ENCODE measurements around the gene QRICH1.

QRICH1 gene

DNA sequence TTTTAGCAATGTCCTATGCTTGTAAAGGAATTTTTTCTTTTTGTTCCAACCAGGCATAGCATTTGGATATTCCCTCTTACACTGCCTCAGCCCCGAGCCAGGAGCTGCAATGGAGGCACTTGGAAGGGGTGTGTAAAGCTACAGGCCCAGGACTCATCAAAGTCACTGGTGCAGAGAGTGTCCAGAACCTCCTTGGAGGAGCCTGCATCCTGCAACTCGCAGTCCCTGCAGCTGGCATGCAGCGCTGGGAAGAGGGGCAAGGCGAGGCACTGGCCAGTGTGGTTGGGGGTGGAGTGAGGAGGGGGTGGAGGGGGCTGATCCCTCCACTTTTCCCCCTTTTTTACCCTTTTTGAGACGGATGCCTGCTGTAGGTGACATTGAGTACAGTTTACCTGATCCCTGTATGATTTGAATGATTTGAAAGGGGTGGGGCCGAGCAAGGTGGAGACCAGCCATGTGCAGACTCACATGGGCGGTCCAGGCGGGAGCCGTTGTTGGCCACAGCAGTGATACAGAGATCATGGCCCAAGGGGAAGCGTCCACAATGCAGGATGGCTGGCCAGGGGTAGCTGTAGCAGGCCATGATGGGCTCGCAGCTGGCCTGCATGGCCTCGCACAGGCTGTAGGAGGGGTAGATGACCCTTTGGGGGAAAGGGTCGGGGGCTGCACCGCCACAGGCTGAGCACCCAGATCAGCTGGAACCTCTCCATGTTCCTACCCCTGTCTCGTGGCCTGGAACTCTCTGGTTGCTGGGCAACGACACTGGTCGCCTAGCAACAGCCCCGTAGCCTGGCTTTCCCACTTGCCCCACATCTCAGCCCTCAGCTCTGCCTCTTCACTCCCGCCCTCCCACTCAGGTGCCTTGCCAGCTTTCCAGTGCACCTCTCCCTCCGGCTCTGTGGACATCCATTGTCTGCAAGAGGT is 95.9 kb downstream of the QRICH1 start:
- DNase-seq (ENCODE audit: low read depth) = no peak

DNA sequence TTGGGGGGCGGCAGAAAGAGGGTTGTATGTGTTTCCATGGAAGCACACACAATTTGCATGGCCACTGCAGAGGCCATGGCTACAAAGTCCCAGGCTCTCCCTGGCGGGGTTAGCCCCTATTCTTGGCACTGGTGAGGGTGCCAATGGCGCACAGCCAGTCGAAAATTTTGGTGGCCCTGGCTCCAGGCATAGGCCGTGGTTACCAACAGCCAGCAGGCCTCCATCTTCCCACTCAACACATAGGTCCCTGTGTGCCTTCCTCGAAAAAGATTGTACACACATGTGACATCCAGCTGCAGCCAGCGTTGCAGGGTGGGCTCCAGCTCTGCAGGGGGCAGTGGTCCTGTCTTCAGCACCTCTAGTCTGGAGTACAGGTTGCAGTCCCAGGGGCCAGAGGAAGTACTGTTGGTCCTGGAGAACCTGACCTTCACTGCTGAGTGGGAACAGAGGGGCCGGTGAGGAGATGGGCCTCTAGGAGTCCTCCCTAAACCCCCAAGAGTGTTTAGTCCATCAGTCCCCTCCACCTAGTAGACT is 96.7 kb downstream of the QRICH1 start:
- no peak for DNase-seq (ENCODE audit: low read depth)

DNA sequence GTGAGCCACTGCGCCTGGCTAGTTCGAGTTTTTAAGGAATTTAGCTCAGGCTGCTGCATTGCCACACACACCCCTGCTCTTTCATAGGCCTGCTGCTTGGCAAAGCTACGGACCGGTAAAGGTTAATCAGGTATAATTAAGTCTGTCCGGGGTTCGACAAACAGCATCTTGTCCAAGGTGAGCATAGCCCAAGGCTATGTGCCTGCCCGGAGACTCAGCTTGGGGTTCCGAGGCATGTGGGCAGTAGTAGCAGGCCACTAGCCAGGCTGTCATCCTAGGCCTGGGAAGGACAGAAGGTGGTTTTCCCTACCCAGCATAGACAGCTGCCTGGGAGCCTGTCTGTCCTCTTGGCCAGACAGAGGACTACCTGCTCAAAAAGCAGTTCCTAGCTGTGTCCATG is 97.2 kb downstream of the QRICH1 start:
- DNase-seq (ENCODE audit: low read depth) = no peak

DNA sequence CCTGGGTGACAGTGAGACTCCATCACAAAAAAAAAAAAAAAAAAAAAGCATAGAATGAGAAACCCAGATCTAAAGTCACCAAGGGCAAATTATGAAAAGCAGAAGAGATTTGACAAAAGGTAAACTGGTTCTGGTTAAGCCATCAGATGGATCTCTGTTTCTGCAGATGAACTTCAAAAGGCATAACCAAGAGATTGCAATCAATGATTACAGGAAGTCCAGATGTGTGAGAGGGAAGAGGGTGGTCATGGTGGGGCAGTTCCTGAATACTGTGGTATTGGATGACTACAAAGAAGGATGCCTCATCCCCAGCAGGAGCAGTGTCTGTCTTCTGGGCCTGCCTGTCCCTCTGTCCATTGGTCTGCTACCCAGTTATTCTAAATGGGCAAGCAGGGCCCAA is 100.0 kb downstream of the QRICH1 start:
- no peak for DNase-seq (ENCODE audit: low read depth)

DNA sequence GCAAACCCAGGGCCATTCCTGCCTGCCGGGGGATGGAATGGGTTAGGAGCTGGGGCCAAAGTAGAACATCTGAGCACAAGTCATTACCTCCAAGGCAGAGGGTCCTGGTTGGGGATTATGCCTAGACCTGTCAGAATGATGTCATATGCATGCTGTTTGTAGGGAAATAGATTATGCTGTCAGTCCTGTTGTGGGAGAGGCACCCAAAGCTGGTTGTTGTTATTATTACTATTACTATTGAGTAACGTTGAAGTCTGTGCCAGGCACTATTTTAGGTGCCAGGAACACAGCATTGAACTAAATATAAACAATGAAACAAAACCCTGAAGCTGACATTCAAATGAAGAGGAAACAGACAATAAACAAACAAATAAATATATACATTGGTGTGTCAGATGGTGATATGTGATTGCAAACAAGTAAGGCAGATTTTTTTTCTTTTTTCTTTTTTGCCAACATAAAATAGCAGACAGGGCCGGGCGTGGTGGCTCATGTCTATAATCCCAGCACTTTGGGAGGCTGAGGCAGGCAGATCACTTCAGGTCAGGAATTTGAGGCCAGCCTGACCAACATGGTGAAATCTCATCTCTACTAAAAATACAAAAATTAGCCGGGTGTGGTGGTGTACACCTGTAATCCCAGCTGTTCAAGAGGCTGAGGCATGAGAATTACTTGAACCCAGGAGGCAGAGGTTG is 101.9 kb downstream of the QRICH1 start:
- no peak for DNase-seq (ENCODE audit: low read depth)

DNA sequence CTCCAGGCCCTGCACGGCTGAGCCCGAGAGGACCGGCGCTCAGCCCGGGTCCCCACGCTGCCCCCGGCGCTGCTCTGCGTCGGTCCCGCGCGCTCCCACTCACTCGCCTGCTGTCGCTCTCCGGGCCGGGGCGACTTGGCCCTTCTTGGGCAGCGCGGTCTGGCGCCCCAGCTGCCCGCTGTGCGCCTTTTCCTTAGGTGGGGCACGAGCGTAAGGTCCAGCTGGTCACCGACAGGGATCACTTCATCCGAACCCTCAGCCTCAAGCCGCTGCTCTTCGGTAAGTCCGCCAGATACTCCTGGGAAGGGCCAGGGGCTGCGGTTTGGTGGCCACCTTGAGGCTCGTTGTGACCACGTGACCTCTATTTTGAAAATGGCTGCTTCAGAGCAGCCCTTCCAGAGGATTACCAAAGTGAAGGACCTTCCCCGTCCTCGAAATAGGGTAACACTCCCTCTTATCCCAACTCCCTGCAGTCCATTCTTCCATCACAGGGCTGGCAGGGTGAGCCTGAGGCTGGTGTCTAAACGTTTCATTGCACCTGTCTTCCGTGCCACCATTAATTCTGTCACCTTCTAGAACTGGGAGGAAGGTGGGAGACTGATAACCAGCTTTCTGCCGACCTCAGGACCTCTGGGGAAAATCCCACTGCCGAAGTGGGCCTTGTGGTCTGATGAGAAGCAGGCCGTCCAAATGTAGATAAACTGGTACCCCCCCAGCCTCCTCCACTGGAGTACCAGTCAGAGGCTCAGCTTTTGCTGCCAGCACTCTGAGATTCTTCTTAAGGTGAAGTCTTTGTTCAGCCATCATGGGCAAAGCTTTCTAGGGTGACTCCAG is 103.0 kb downstream of the QRICH1 start:
- no peak for DNase-seq (ENCODE audit: low read depth)

DNA sequence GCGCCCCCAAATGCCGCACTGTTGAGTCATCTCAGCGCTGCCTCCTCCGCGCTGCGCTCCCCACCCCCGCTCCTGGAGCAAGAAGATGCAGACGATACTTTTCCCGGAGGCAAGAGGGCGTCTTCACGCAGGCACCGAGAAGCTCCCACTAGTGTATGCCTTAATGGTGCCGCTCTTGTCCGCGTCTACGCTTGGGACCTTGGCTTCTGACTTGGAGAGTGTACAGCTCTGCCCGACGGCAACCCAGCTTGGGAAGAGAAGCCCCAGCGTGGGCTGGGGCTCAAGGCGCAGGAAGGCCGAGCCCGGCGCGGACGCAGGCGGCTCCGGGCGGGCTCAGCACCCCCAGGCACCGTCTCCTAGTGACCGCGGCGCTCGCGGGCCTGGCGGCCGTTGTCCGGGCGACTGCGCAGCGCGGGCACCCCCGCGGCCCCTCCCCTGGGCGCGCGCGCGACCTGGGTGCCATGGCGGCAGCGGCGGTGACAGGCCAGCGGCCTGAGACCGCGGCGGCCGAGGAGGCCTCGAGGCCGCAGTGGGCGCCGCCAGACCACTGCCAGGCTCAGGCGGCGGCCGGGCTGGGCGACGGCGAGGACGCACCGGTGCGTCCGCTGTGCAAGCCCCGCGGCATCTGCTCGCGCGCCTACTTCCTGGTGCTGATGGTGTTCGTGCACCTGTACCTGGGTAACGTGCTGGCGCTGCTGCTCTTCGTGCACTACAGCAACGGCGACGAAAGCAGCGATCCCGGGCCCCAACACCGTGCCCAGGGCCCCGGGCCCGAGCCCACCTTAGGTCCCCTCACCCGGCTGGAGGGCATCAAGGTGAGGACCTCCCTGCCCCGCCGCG is 103.9 kb downstream of the QRICH1 start, which contains the start of gene P4HTM:
P4HTM (plus strand) TSS at position 446 of the 840 bp plus-strand sequence; CDS start at position 462, 16 bp downstream.
- DNase-seq (ENCODE audit: low read depth) = peak; percentile 84

DNA sequence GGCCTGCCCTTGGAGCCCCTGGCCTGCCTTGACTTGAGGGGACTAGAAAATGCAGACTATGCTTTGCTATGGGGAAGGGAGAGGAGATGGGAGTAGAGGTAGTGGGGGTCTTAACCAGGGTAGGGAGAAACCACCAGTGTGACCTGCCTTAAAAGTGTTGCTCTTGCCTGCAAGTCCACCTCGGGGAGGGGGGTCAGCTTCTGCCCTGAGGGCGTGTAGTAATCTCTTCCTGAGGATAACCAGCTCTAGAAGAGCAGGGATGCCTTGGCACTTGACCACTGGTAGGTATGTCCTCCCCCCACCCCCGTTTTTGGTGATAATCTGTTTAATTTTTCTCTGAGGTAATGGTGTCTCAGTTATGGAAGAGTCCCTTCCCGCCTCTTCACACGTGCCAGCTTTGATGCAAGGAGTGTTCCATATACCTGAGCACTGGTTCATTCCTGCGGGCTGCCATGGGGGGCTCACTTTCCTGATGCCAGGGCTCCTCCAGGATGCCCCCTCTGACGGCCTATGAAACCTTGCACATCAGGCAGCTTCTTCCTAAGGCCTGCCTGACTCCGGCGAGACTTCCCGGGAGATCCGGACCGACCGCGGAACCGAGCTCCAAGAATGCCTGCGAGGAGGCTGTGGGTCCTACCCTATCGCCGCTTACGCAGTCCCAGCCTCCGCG is 104.6 kb downstream of the QRICH1 start:
- DNase-seq (ENCODE audit: low read depth) = no peak

DNA sequence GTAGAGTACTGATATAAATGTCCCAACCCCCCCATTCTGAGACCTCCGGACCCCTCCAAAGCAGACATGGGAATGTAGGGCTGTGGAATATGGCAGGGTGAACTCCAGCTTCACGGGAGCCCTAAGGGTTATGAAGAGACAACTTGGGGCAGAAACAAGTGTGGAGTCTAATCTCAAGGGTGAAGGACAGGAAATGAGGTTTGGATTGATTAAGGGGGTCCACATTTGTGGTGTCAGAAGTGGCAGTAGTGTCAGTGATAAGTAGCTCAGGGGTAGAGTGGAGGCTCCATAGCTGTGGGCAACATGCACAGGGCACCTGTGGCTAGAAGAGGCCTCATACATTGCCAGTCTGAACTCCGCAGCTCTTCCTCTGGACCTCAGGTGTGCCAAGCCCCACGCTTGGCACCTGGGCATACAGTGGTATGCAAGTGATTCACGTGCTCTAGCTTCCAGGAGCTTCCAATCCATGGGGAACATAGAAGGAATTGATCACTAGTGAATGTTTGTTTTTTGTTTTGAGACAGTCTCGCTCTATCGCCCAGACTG is 108.0 kb downstream of the QRICH1 start:
- DNase-seq (ENCODE audit: low read depth) = no peak

DNA sequence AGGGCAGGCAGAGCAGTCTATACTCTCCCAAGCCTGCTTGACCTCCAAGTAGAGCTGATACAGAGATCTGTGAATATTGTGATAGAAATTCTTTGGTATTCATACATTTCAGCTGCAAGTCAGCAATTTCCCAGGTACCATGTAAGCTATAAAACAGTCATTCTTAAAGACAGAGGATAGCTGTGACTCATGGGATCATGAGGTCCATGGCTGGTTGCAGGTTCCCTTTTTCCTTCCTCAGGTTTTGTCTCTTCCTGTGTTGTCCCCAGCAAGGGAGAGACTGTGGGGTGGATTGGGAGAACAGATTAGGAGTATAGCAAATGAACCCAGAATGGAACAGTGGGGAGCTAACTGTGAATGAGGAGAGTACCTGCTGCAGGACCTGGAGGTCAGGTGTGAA is 109.2 kb downstream of the QRICH1 start:
- no peak for DNase-seq (ENCODE audit: low read depth)

DNA sequence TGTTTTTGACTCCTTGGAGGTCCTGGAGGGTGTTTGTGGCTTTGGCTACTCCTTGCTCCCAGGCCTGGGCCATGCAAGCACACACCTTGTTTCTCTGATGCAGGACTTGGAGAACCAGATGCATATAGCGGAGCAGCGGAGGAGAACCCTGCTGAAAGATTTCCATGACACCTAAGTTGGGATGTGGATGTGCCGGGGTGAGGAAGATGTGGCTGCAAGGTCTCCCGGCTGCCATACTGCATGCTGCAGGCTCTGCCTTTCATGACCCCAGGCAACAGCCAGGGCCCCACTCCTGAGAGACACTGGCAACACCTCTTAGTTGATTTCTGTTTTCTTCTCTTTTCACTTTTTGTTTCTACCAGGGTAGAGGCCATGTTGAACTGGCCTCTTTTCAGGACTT is 110.8 kb downstream of the QRICH1 start:
- DNase-seq (ENCODE audit: low read depth) = no peak

DNA sequence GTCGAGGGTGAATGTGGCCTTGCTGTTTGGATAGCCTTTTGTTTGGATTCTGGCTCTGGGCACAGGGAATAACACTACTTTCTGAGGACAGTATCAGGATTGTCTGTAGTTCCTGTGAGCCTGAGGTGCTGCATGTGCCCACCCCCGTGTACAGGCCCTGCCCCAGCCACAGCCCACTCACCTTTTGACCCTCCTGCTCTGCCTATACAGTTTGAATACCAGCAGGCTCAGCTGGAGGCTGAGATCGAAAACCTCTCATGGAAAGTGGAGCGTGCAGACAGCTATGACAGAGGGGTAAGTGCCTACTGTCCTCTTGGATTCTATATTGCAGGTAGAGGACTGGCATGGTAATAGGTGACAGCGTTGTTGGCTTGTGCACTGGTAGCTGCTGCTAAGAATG is 111.2 kb downstream of the QRICH1 start:
- DNase-seq (ENCODE audit: low read depth) = no peak

DNA sequence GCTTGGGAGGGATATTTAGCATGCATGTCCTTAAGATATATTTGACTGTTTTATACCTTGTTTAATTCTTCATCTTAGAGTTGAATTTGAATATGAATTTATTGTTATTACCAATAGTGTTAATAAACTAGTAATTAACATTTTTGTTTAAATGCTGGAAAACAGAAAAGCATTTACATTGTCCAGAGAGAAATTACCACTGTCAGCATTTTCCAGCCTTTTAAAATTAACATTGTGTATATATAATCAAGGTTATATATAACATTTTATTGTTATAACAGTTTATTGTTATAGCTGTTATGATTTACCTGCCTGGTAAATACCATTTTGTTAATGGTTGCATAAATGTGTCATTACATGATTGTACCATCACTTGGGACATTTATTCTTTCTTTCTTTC is 111.9 kb downstream of the QRICH1 start:
- no peak for DNase-seq (ENCODE audit: low read depth)

DNA sequence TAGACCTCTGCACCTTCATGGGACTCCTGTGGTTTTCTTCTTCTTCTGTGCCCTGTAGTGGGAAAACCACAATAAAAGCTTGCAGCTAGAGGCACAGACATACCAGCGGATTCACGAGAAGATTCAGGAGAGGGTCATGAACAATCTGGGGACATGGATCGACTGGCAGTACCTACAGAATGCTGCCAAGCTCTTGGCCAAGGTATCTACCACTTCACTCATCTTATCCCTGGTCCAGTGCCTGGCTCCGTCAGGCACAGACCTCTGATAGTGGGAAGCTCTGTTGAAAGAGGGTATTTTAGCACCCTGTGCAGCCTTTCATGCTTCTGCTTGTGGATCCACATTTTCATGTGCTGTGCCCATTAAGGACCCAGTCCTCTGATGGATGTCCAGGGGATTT is 113.6 kb downstream of the QRICH1 start:
- no peak for DNase-seq (ENCODE audit: low read depth)

All from HS-5 (cell line).